ENCODE measurements around the gene F12. TPM values are rescaled to one million over a fixed set of nuclear protein-coding genes. Genes with fewer than 3 reads are reported as not detected.
"Not testable (repeated sequence)": the region's sequence is repeated elsewhere in the genome, so short reads cannot be mapped to it uniquely, and the experiment has no call there.

F12 gene
- total RNA-seq, 1 experiment from 2014 or later: 8.2 TPM

DNA sequence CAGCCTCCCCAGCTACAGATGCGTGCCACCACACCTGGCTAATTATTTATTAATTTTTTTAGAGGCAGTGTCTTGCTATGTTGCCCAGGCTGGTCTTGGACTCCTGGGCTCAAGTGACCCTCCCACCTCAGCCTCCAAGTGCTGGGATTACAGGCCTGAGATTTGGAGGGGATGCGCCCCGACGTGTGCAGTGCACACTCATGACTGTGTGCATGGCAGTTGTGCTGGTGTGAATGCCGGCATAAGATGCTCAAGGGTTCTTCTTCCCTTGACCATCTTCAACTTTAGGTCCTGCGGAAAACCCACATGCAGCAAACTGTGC lies 28.6 kb downstream of the F12 start:
- no peak for DNase-seq (ENCODE audit: low read depth, low spot score)
- in situ Hi-C loops (cut with HindIII; ENCODE audit: low pct_unique_long_range_greater_than_20kb, low sequenced_read_pairs): no loop called here

DNA sequence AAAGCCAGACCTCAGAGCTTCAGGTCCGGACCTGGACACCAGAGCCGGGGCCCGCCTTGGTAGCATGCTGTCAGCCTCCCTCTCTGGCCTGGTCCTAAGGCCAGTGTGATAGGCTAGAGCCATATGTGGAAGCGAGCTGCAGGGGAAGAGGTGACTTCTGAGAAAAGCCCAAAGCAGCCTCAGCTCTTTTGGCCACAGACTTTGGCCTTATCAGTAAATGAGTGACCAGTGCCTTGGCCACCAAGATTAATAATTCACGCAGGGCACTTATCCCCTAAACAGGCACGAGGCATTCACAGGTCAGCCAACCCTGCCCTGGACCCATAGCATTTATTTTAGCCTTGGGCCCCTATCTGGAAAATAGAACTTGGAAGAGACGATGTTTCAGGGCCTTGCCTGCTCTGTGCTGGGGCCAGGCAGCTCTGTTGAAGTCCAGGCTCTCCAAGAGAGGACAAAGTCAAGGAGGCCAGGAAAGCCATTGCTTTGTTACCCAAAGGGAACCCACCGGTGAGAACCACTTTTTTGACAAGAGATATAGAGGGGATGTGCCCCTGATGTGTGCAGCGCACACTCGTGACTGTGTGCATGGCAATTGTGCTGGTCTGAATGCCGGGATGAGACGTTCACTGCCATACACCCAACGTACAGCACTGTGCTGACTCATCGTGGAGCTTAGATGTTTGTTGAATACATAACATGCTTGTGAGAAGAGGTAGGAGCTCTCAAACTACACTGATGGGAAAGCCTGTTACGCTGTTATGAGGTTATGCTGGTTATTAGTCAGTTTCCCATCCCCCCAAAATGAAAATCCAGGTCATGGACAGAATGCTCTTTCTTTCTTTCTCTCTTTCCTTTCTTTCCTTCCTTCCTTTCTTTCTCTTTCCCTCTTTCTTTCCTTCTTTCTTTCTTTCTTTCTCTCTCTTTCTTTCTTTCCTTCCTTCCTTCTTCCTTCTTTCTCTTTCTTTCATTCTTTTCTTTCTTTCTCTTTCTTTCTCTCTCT lies 30.2 kb downstream of the F12 start:
- no peak for DNase-seq (ENCODE audit: low read depth, low spot score)
- in situ Hi-C loops (cut with HindIII; ENCODE audit: low pct_unique_long_range_greater_than_20kb, low sequenced_read_pairs): no loop called here

DNA sequence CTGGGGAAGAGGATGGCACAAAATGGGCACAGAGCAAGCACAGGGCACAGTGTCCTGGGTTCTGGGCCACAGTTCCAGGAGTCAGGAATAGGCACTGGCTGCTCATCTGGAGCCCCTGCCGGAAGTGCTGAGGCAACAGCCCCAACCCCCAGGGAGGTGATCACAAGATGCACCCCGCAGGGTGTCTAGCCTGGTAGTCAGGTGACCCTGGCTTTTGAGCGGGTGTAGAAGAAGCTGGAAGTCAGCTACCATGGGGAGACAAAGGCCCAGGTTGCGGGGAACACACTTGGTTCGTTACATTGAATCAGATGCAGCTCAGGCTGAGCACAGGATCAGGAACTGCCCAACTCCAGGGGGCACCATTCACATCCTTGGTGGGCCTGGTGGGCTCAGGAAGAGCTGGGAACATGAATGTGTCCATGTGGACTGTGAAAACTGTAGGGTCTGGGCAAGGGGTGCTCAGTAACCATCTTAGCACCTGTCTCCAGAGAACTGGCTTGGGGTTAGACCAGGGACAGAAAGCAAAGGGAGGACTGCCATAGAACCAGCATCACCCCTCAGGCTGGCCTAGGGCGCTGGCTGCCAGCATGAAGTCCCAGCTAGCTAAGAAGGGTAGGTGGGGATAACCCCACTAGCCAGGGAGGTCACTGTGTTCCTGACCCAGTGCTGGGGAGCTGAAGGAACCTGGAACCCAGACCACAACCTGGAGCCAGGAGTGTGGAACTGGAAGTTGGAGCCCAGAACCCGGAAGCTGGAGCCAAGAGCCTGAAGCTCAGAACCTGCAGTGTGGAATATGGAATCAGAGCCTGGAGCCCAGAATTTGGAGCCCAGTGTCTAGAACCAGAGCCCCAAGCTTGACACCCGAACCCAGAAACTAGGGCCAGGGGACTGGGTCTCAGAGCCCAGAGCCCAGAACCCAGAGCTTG lies 31.2 kb downstream of the F12 start:
- in situ Hi-C loops (cut with HindIII; ENCODE audit: low pct_unique_long_range_greater_than_20kb, low sequenced_read_pairs): no loop called here
- DNase-seq (ENCODE audit: low read depth, low spot score): no peak

DNA sequence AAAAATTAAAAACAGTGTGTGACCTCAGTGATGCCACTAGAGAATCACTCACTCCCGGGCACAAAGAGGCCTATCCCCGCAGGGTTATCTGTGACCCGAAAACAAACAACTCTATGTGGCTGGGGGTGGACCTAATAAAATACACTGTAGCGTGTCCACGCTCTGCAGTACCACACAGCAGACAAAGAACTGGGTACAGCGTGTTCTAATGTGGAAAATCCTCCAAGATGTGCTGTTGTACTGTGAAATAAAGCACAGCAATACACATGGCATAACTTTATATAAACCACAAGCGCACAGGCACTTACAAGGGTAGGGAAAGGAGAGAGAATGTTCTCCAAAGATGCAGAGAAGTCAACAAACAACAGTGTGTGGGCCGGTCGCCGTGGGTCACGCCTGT lies 33.3 kb downstream of the F12 start:
- in situ Hi-C loops (cut with HindIII; ENCODE audit: low pct_unique_long_range_greater_than_20kb, low sequenced_read_pairs): no loop called here
- no peak for DNase-seq (ENCODE audit: low read depth, low spot score)

DNA sequence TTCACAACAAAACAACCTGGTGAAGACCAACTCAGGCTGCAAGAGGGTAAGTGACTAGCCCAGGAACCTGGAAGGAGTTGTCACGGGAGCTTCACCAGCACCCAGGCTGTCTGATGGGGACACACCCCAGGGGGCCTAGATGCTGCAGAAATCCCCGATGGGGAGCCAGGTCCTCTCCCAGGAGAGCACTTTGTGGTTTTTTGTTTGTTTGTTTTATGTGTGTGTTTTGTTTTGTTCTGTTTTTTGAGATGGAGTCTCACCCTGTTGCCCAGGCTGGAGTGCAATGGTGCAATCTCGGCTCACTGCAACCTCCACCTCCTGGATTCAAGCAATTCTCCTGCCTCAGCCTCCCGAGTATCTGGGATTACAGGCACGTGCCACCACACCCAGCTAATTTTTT lies 33.8 kb downstream of the F12 start:
- in situ Hi-C loops (cut with HindIII; ENCODE audit: low pct_unique_long_range_greater_than_20kb, low sequenced_read_pairs); DNase-seq (ENCODE audit: low read depth, low spot score): not testable (repeated sequence)

DNA sequence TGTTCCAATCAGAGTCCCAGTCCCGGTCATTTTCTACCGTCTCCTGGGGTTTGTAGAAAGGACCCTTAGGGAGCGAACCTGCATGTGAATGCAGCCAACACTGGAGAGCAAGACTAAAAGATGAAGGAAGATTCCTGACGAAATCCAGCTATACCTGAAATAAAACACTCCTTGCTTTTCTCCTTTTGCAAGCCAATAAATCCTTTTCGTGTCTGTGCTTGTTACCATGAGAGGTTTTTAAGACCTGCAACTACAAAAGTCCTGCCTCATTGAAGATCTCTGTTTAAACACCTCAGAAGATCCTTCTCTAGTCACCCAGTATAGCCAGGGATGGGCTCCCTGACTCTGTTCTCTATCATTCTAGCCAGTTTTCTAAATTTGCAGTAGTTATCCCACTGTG lies 35.2 kb downstream of the F12 start:
- no peak for DNase-seq (ENCODE audit: low read depth, low spot score)
- in situ Hi-C loops (cut with HindIII; ENCODE audit: low pct_unique_long_range_greater_than_20kb, low sequenced_read_pairs): no loop called here

DNA sequence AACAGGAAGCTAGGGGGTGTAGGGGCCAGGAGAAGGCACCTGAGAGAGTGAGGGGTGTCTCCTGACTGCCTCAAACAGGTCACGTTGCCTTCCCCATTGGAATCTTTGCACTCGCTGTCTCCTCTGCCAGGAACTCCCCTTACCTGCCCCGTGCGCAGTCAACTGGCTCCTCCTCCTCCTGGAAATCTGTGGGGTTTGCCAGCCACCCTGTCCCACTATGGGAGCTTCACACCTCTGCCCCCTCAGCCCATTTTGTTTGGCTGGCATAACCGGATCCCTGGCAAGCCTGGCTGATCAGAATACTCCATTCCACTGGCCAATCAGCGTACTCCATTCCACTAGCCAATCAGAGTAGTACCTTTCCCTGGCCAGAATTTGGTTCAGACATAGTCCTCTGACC lies 35.6 kb downstream of the F12 start:
- DNase-seq (ENCODE audit: low read depth, low spot score): no peak
- in situ Hi-C loops (cut with HindIII; ENCODE audit: low pct_unique_long_range_greater_than_20kb, low sequenced_read_pairs): no loop called here

DNA sequence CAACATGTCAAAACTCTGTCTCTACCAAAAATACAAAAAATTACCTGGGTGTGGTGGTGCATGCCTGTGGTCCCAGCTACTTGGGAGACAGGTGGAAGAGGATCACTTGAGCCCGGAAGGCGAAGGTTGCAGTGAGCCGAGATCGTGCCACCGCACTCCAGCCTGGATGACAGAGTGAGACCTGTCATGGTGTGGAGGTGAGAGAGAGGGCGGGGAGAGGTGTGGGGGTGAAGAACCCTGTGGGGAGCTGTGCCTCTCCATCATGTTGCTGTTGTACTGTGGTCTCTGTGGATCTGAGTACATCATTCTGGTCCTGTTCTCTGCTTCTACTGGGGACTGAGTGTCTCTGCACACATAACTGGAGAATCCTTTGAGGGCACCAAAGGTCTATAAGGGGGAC lies 36.5 kb downstream of the F12 start:
- in situ Hi-C loops (cut with HindIII; ENCODE audit: low pct_unique_long_range_greater_than_20kb, low sequenced_read_pairs): no loop called here
- no peak for DNase-seq (ENCODE audit: low read depth, low spot score)

DNA sequence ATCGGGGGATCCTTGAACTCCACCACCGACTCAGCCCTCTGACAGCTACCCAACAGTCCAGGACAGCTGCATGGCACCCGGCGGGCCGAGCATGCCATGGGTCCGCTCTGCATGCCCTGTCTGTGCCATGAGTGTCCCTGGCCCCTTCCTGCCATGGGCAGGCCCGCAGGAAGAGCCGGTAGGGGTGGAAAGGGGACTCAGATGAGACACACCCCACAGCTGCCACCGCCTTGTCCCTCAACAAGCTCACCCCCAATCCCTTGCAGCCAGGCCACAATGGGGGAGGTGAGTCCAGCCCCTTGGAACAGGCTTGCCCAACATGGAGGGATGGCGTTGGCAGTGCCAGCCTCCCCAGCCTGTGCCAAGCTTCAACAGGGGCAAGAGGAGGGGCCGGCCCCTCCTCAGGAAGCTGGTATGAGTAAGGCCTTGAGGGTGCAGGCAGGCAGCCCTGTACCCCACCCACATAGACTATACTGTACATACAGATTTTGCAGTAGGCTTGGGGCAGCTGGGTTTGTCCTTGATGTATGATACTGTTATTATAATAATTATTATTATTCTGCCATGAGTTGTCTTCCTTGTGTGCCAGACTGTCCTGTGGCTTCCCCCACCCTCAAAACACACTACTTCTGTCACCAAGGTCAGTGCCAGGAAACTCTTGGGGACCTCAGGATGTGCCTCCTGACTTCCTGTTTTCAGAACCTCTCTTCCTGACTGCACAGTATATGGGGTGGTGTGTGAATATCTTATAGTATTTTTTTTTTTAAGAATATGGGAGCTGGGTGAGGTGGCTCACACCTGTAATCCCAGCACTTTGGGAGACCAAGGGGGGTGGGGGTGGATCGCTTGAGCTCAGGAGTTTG lies 37.1 kb downstream of the F12 start:
- no peak for DNase-seq (ENCODE audit: low read depth, low spot score)
- in situ Hi-C loops (cut with HindIII; ENCODE audit: low pct_unique_long_range_greater_than_20kb, low sequenced_read_pairs): no loop called here

DNA sequence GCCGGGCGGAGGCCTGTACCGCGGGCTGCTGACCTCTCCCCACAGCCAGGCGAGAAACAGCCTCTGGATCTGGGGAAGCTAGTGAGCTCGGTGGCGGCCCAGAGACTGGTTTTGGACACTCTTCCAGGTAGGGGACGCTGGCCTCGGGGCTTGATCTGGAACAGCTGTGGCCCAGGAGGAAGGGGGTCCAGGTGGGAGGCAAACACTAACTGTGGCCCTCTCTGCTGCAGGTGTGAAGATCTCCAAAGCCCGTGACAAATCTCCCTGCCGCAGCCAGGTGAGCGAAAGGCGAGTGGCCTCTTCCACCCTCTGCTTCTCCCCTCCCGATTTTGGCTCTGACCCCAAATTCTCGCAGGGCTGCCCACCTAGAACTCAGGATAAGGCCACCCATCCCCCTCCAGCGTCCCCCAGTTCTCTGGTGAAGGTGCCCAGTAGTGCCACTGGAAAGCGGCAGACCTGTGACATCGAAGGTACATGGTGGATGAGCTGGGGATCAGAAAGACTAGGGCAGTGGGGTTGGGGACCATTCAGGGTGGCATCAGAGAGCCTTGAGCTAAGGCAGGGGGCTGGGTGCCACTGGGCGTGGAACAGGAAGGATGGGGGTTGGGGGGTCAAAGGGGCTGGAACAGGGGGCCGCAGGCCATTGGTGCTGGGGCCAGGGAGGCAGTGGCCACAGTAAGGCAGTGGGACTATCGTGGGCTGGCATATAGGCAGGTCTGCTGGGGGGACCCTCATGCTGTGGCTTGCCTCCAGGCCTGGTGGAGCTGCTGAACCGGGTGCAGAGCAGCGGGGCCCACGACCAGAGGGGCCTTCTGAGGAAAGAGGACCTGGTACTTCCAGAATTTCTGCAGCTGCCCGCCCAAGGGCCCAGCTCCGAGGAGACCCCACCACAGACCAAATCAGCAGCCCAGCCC lies 38.0 kb downstream of the F12 start:
- DNase-seq (ENCODE audit: low read depth, low spot score): no peak
- in situ Hi-C loops (cut with HindIII; ENCODE audit: low pct_unique_long_range_greater_than_20kb, low sequenced_read_pairs): no loop called here

DNA sequence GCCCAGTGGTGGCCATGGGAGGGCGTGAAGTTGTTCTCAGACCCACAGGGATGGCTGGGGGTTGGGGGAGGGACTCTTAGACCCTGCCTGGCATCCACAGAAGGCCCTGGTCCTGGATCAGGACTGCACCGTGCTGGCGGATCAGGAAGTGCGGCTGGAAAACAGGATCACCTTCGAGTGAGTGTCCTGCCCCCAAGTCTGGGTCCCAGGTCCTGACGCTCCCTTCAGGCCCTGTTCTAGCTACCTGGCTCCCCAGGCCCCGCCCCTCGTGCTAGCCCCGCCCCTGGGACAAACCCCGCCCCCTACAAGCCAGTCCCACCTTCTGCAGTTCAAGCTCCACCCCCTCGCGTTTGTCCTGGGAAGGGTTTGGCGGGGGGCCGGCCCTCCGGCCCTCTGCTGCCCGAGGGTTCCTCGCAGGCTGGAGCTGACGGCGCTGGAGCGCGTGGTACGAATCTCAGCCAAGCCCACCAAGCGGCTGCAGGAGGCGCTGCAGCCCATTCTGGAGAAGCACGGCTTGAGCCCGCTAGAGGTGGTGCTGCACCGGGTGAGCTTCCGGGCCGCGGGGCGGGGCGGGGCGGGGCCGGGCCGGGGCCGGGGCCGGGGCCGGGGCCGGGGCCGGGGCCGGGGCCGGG lies 38.8 kb downstream of the F12 start:
- peak; percentile 89 for DNase-seq (ENCODE audit: low read depth, low spot score)
- in situ Hi-C loops (cut with HindIII; ENCODE audit: low pct_unique_long_range_greater_than_20kb, low sequenced_read_pairs): no loop called here

DNA sequence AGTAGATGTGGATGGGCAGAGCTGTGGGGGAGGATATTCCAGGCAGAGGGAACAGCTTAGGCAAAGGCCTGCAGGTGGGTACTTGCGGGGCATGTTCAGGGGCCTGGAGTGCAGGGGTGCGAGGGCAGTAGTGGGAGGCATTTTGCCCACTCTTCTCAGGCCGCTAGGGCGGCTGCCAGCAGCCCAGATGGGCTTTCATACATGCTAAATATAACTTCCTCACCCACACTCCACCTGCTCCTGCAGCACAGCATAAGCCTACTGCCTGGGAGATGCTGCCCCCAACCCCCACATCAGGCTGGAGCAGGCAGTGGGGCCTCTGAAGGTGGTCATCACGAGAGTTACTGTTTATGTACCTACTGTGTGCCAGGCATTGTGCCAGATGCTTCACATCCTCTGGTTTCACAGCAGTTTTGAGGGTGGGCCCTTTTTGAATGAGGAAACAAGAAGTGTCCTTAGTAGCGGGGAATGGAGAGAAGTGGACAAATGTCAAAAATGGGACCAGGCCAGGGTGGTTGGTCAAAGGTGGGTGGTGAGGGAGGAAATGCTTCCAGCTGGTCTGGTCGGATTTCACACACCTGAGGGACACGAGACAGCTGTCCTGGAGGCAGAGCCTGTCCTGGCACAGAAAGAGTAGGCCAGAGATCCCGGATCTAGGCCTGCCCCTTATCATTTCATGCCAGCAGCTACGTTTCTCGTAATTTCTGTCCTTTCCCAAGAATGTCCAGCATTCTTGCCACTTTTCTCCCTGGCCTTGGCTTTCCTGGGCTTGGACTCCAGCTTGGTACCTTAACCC lies 39.5 kb downstream of the F12 start:
- DNase-seq (ENCODE audit: low read depth, low spot score): no peak
- in situ Hi-C loops (cut with HindIII; ENCODE audit: low pct_unique_long_range_greater_than_20kb, low sequenced_read_pairs): no loop called here

DNA sequence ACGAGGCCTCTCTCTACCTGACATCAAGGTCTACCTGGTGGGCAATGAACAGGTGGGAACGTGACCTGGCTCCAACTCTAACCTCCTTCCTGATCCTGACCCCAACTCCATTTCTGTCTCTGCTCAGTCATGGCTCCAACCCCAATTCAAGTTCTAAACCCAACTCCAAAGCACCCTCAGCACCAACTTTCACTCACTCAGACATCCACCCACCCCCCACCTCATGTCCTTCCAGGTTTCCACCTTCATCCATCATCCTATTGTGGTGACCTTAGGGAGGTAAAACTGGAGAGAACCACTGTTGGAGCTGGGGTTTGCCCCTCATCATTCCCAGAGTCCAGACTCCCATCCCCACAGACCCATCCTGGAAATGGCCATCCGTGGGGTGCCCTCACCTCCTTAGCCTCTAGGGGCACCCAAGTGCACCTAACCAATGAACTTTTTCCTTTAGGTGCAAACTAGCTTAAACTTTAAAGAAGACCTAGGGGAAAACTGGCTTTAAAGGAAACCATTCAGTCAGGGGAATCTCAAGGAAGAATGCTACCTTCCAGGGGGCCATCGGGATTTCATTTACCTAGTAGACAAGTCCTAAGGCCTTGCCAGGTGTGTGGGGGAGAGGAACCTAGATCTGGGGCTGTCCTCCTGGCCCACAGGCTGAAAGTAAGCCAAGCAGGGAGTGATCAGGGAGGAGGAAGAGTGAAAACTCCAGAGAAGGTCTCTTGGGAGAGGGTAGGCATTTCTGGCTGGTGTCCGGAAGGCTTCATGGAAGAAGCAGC lies 40.3 kb downstream of the F12 start:
- DNase-seq (ENCODE audit: low read depth, low spot score): peak; percentile 41
- in situ Hi-C loops (cut with HindIII; ENCODE audit: low pct_unique_long_range_greater_than_20kb, low sequenced_read_pairs): no loop called here

DNA sequence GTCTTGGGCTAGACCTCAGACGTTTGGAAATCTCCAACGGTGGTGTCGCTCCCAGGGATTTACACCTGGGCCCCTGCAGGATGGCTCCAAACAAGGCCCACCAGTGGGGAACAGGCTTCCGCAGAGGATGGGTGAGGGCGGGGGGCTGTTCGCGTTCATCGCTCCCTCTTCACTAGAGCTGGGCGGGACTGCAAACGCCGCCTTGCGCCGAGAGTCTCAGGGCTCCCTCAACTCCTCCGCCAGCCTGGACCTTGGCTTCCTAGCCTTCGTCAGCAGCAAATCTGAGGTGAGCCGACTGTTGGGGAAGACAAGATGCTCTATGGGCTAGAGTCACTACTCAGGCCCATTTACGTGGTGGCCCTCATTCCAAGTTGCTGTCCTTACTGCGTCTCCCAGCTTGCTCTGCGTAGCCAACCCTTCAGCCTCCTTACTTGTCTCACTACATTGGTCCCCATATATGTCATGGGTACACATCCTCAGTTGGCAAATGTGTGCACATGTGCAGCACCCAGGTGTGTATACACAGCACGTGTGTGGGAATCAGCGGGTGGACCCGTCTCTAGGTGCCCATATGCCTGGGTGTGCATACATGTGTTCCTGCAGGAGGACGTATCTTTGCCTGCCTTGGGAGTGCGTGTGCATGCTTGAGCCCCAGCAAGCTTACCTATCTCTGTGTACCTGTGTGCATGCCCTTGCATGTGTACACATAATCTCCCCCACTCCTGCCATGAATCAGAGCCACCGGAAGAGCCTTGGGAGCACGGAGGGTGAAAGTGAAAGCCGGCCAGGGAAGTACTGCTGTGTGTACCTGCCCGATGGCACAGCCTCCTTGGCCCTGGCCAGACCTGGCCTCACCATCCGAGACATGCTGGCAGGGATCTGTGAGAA lies 41.1 kb downstream of the F12 start:
- in situ Hi-C loops (cut with HindIII; ENCODE audit: low pct_unique_long_range_greater_than_20kb, low sequenced_read_pairs): no loop called here

More for the DNA sequence above, 41.1 kb downstream of the F12 start:
- DNase-seq (ENCODE audit: low read depth, low spot score): no peak

Measured in SK-MEL-5 (cell line).